Central memory CD8-positive, alpha-beta T cell (primary cell): ENCODE results near the gene ZNF652.
"Not testable (repeated sequence)": the region's sequence is repeated elsewhere in the genome, so short reads cannot be mapped to it uniquely, and the experiment has no call there.

Experiments
- ATAC-seq: fragments of 150-1000 bp; cut with Tn5 transposase; replicated peaks from 2 replicates; pipeline ENCODE4 v1.10.0; 2022; ENCODE audit warnings: mild to moderate bottlenecking, moderate FRiP score, moderate number of reproducible peaks; ENCODE audit not compliant: poor library complexity, severe bottlenecking; ENCODE audit errors: extremely low read depth
- DNase-seq, 2 donors: peaks; one replicate each; pipeline ENCODE4 v3.0.0; 2021; ENCODE audit warnings: low spot score in 2 of 2
- H3K27ac Mint-ChIP-seq: one replicate; pipeline ENCODE4 v1.8.0; 2022; ENCODE audit warnings: low read depth, mild to moderate bottlenecking, moderate library complexity, mixed read lengths
- H3K27me3 Mint-ChIP-seq: one replicate; pipeline ENCODE4 v1.8.0; 2022; ENCODE audit warnings: mixed read lengths
- H3K36me3 Mint-ChIP-seq: one replicate; pipeline ENCODE4 v1.8.0; 2022; ENCODE audit warnings: mild to moderate bottlenecking, moderate library complexity, mixed read lengths; ENCODE audit not compliant: insufficient read depth
- H3K4me1 Mint-ChIP-seq: one replicate; pipeline ENCODE4 v1.8.0; 2022; ENCODE audit warnings: mixed read lengths
- H3K4me3 Mint-ChIP-seq: one replicate; pipeline ENCODE4 v1.8.0; 2022; ENCODE audit warnings: mild to moderate bottlenecking, moderate library complexity, mixed read lengths
- H3K9me3 Mint-ChIP-seq: one replicate; pipeline ENCODE4 v1.8.0; 2022; ENCODE audit warnings: mixed read lengths

ZNF652 gene

GRCh38 chr17:49285716-49286115, 76.3 kb downstream of the ZNF652 start:
- ATAC-seq (no peak), DNase-seq (no peak)
- H3K4me1 Mint-ChIP-seq: no peaks in the 10 kb centered on the region
- H3K4me3 Mint-ChIP-seq: no peak overlapping the region
- no peak overlapping the region for H3K27ac Mint-ChIP-seq
- H3K27me3 Mint-ChIP-seq: peaks cover 8% of the 10 kb centered on the region
- H3K36me3 Mint-ChIP-seq: peaks cover 4% of the 10 kb centered on the region
- H3K9me3 Mint-ChIP-seq: no peaks in the 10 kb centered on the region

DNA sequence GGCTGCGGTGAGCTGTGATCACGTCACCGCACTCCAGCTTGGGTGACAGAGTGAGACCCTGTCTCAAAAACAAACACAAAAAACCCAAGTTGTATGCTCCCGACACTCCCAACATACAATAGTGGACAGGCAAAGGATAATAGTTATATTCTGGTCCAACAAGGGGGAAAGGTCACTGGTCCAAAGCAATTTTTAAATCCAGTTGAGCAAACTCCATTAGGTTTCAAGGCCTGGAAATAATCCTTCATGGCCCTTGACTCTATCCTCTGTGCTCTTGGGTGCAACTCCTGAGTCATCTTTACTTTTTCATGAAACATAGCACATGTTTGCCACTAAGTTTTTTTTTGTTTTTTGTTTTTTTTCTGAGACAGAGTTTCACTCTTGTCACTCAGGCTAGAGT, 81.1 kb downstream of the ZNF652 start:
- peaks cover 16% of the 10 kb centered on the region for H3K27me3 Mint-ChIP-seq
- H3K27ac Mint-ChIP-seq: no peak overlapping the region
- H3K4me1 Mint-ChIP-seq: no peaks in the 10 kb centered on the region
- no peak overlapping the region for H3K4me3 Mint-ChIP-seq
- ATAC-seq (no peak), DNase-seq (no peak)
- no peaks in the 10 kb centered on the region for H3K9me3 Mint-ChIP-seq
- H3K36me3 Mint-ChIP-seq: peaks cover 2% of the 10 kb centered on the region

DNA sequence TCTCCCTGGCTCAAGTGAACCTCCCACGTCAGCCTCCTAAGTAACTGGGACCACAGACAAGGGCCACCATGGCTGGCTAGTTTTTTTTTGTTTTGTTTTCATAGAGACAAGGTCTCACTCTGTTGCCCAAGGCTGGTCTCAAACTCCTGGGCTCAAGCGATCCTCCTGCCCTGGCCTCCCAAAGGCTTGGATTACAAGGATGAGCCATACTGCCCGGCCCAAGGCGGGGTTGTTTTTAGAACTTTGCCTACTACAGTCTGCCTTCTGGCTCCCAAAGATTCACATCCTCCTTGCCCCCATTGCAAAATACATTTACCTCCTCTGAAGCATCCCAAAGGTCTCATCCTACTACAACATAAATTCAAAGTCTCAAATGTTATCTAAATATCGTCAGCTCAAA, 82.0 kb downstream of the ZNF652 start:
- Mint-ChIP-seq H3K9me3 (no peaks in the 10 kb centered on the region), H3K27ac (no peak overlapping the region), H3K4me3 (no peak overlapping the region), H3K27me3 (peaks cover 16% of the 10 kb centered on the region), H3K4me1 (no peaks in the 10 kb centered on the region), H3K36me3 (peaks cover 2% of the 10 kb centered on the region)
- DNase-seq: no peak
- ATAC-seq: no peak

- not testable (repeated sequence) for H3K4me1 Mint-ChIP-seq, H3K9me3 Mint-ChIP-seq, H3K36me3 Mint-ChIP-seq, H3K27ac Mint-ChIP-seq, ATAC-seq, H3K4me3 Mint-ChIP-seq, DNase-seq
- H3K27me3 Mint-ChIP-seq: peaks cover 16% of the 10 kb centered on the region
Observed at GRCh38 chr17:49279263-49280015, 82.6 kb downstream of the ZNF652 start.

- Mint-ChIP-seq H3K9me3 (no peaks in the 10 kb centered on the region), H3K27ac (no peak overlapping the region), H3K36me3 (no peaks in the 10 kb centered on the region), H3K4me3 (no peak overlapping the region), H3K27me3 (peaks cover 16% of the 10 kb centered on the region), H3K4me1 (no peaks in the 10 kb centered on the region)
- no peak for DNase-seq
- ATAC-seq: no peak
Observed at GRCh38 chr17:49278076-49278475, 84.0 kb downstream of the ZNF652 start.

GRCh38 chr17:49277638-49278037, 84.4 kb downstream of the ZNF652 start:
- no peak for DNase-seq

GRCh38 chr17:49275981-49276380, 86.1 kb downstream of the ZNF652 start:
- H3K9me3 Mint-ChIP-seq, DNase-seq, ATAC-seq, H3K36me3 Mint-ChIP-seq, H3K27ac Mint-ChIP-seq, H3K4me1 Mint-ChIP-seq, H3K27me3 Mint-ChIP-seq, H3K4me3 Mint-ChIP-seq: not testable (repeated sequence)

More at GRCh38 chr17:49277638-49278037, 84.4 kb downstream of the ZNF652 start:
- Mint-ChIP-seq H3K27me3 (peaks cover 15% of the 10 kb centered on the region), H3K9me3 (no peaks in the 10 kb centered on the region), H3K36me3 (no peaks in the 10 kb centered on the region), H3K27ac (no peak overlapping the region), H3K4me3 (no peak overlapping the region), H3K4me1 (no peaks in the 10 kb centered on the region)
- ATAC-seq: no peak

GRCh38 chr17:49269356-49269755, 92.7 kb downstream of the ZNF652 start:
- Mint-ChIP-seq H3K27ac (no peak overlapping the region), H3K4me3 (no peak overlapping the region), H3K4me1 (no peaks in the 10 kb centered on the region), H3K9me3 (no peaks in the 10 kb centered on the region), H3K27me3 (peaks cover 9% of the 10 kb centered on the region), H3K36me3 (no peaks in the 10 kb centered on the region)
- ATAC-seq (no peak), DNase-seq (no peak)

- Mint-ChIP-seq H3K4me3 (no peak overlapping the region), H3K27me3 (peaks cover 11% of the 10 kb centered on the region), H3K27ac (no peak overlapping the region), H3K36me3 (no peaks in the 10 kb centered on the region), H3K4me1 (no peaks in the 10 kb centered on the region), H3K9me3 (no peaks in the 10 kb centered on the region)
- ATAC-seq (no peak), DNase-seq (no peak)
Observed at GRCh38 chr17:49267912-49268311, 94.1 kb downstream of the ZNF652 start.

DNA sequence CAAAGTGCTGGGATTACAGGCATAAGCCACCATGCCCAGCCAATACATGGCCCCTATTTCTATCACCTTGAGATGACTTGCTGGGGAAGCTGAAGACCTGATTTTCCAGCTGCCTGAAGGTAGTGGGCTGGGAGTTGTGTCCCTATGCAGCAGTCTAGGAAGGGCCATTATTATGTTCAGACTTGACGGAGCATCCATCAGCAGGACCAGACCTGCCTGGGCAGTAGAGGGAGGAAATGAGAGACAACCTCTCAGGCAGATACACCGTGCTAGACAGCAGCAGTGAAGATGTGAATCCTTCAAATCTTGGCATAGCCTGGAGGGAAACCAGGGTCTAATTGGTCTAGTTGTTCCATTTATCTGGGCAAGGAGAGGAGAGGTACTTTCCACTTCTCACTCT, 95.8 kb downstream of the ZNF652 start:
- Mint-ChIP-seq H3K27me3 (peaks cover 11% of the 10 kb centered on the region), H3K4me3 (no peak overlapping the region), H3K27ac (no peak overlapping the region), H3K36me3 (no peaks in the 10 kb centered on the region), H3K4me1 (peaks cover under 1% of the 10 kb centered on the region), H3K9me3 (no peaks in the 10 kb centered on the region)
- DNase-seq (no peak), ATAC-seq (no peak)

- not testable (repeated sequence) for H3K9me3 Mint-ChIP-seq, DNase-seq, ATAC-seq, H3K36me3 Mint-ChIP-seq, H3K27ac Mint-ChIP-seq, H3K4me1 Mint-ChIP-seq
- peaks cover 11% of the 10 kb centered on the region for H3K27me3 Mint-ChIP-seq
- H3K4me3 Mint-ChIP-seq: peak overlapping the region; percentile 74
Observed at GRCh38 chr17:49261540-49261939, 100.5 kb downstream of the ZNF652 start.

DNA sequence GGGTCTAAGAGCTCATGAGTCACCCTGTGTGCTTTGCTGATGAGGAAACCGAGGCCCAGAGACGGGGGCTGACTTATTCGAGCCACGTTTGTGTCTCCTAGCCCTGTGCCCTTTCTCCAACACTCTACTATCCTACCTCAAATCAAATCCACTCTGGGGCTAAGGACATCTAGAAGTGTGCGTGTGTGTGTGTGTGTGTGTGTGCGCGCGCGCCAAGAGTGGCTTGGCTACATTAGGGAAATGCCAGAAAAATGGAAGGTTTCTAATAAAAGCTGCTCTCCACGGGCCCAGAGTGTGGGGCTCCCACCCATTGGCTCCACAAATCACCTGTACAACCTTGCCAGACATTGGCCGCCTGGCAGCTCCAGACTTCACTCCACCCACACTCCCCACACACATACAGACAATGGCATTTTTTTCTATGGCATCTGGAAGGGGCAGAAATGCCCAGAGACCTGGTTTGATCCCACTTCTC, 101.2 kb downstream of the ZNF652 start:
- DNase-seq (no peak), ATAC-seq (peak; percentile 15)
- Mint-ChIP-seq H3K4me3 (peak overlapping the region; percentile 74), H3K9me3 (no peaks in the 10 kb centered on the region), H3K27me3 (peaks cover 11% of the 10 kb centered on the region), H3K36me3 (peaks cover 2% of the 10 kb centered on the region), H3K4me1 (peaks cover 8% of the 10 kb centered on the region), H3K27ac (no peak overlapping the region)

DNA sequence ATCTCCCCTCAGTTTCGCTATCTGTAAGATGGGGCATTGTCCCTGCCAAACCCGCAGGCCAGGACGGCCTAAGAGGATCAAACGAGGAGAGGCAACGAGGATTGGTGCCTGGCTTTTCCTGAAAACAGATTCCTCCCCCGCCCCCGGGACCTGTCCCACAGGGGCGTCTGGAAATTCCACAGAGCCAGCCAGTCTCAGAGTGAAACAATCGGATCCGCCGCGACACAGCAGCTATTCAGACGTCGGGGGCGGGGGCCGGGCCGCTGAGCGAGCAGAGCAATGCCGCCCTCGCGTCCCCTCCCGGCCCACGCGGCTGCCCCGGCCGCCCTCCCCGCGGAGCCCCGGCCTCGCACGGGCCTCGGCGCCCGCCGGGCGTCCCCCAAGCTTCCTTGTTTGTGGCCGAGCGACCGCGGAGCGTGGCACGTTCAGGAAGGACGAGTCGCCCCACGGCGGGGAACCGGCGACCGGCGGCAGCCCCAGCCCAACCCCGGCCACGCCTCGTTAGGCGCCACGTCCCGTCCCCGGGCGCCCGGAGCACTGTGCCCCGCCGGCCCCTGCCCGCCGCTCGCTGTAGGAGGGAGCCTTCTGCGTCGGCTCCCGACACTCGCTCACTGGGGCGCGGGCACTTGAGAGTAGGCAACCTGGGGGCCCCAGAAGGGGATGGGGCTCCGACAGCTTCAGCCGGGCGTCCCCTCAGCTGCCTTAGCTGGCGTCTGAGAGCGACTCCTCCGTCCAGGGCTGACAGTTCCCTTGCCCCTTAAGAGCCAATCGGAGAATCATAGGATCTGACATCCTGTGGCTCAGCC, 101.8 kb downstream of the ZNF652 start:
- Mint-ChIP-seq H3K4me1 (peaks cover 8% of the 10 kb centered on the region), H3K27ac (no peak overlapping the region)

More for the DNA sequence above, 101.8 kb downstream of the ZNF652 start:
- peak; percentile 16 to 20 for DNase-seq
- peaks cover 2% of the 10 kb centered on the region for H3K36me3 Mint-ChIP-seq
- no peaks in the 10 kb centered on the region for H3K9me3 Mint-ChIP-seq
- ATAC-seq: peak; percentile 71
- peak overlapping the region; percentile 74 for H3K4me3 Mint-ChIP-seq
- H3K27me3 Mint-ChIP-seq: peaks cover 10% of the 10 kb centered on the region
